ENCODE measurements around the gene RORC. TPM values are rescaled to one million over a fixed set of nuclear protein-coding genes. Genes with fewer than 3 reads are reported as not detected.
A peak's percentile ranks its signal among the peaks of the same experiment; 100 is the strongest.

Gene RORC
- polyA plus RNA-seq, 3 donors = 0.03 TPM; not detected in 2

DNA sequence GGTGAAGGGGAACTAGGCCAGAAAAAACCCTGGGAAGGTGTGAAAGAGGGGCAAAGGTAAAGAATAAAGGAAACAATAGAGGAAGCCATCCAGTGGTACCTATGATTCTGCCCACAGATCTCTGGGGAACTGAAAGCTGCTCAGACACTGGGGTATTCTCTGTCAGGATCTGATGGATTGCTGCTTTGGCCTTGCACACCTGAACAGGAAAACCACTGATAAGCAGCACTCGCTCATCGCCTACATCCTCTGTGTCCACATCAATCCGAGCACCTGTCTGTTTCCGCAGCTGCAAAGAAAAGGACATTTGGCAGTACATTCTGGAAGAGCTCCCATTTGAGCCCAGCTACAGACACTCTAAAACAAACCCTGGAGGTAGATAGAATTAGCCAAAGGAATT, 51.8 kb downstream of the RORC start:
- H3K27me3 Mint-ChIP-seq (ENCODE audit: low read depth in 3 of 3) = no peaks in the 10 kb centered on the region
- peaks cover 3% of the 10 kb centered on the region for H3K4me1 Mint-ChIP-seq
- intact Hi-C loops (cut with micrococcal nuclease) = no loop called here
- no peaks in the 10 kb centered on the region for H3K9me3 ChIP-seq (replicated peaks in 1 of 2; ENCODE audit: control insufficient read depth in 1 of 2, insufficient read depth in 1 of 2, low read length in 2 of 2)
- no peaks in the 10 kb centered on the region for H3K27me3 ChIP-seq (ENCODE audit: control insufficient read depth in 2 of 2, insufficient read depth in 2 of 2, low read length in 2 of 2)
- no peaks in the 10 kb centered on the region for H4K20me1 ChIP-seq (ENCODE audit: insufficient read depth, low read length)
- no peak overlapping the region for H3K27ac ChIP-seq (ENCODE audit: low read depth in 1 of 2, low read length in 2 of 2)
- peaks cover 16 to 17% of the 10 kb centered on the region in 2 donors for H3K36me3 Mint-ChIP-seq
- TF ChIP-seq, protein P1, sequence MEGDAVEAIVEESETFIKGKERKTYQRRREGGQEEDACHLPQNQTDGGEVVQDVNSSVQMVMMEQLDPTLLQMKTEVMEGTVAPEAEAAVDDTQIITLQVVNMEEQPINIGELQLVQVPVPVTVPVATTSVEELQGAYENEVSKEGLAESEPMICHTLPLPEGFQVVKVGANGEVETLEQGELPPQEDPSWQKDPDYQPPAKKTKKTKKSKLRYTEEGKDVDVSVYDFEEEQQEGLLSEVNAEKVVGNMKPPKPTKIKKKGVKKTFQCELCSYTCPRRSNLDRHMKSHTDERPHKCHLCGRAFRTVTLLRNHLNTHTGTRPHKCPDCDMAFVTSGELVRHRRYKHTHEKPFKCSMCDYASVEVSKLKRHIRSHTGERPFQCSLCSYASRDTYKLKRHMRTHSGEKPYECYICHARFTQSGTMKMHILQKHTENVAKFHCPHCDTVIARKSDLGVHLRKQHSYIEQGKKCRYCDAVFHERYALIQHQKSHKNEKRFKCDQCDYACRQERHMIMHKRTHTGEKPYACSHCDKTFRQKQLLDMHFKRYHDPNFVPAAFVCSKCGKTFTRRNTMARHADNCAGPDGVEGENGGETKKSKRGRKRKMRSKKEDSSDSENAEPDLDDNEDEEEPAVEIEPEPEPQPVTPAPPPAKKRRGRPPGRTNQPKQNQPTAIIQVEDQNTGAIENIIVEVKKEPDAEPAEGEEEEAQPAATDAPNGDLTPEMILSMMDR (IDR thresholded peaks at IDR 0.05) = no peak
- peak overlapping the region in 1 of 7 donors; percentile 62 for H3K27ac Mint-ChIP-seq
- no peaks in the 10 kb centered on the region for H3K79me2 ChIP-seq (ENCODE audit: insufficient read depth, low read length)
- H3K9ac ChIP-seq (ENCODE audit: insufficient read depth, low read length, poor library complexity, severe bottlenecking) = no peak overlapping the region
- WGBS (ENCODE audit: insufficient coverage) = no CpG with 5 or more reads among the region's 4 CpGs
- H3K4me3 Mint-ChIP-seq = no peak overlapping the region
- no peak for DNase-seq
- no peak overlapping the region for H2AFZ ChIP-seq (ENCODE audit: insufficient read depth, low read depth, low read length, poor library complexity, severe bottlenecking)
- H3K4me3 ChIP-seq (replicated peaks in 1 of 3; ENCODE audit: low read depth in 2 of 3, low read length in 3 of 3) = no peak overlapping the region
- peaks cover 0 to 3% (median 0%) of the 10 kb centered on the region in 7 donors for H3K9me3 Mint-ChIP-seq
- peaks cover 0 to 4% of the 10 kb centered on the region in 2 donors for H3K36me3 ChIP-seq (replicated peaks in 1 of 2; ENCODE audit: control insufficient read depth in 1 of 2, insufficient read depth in 2 of 2, low read length in 2 of 2)
- H3K4me1 ChIP-seq (ENCODE audit: control insufficient read depth in 1 of 2, insufficient read depth in 2 of 2, low read length in 2 of 2) = peaks cover 10 to 12% of the 10 kb centered on the region in 2 donors
- H3K4me2 ChIP-seq (replicated peaks; ENCODE audit: extremely low read depth, low read length, poor library complexity, severe bottlenecking) = no peak overlapping the region

DNA sequence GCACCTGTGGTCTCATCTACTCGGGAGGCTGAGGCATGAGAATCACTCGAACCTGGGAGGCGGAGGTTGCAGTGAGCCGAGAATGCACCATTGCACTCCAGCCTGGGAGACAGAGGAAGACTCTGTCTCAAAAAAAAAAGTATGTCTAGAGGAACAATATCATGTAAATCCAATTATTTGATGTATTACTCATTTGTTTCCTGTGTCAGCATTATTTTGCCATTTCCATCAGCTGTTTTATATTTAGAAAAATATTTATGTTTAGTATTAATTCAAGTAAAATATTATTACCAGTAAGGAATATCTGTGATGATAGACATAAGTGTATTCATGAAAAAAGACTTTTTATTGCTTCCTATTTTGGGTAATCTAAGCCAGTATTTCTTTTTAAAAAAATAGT, 54.3 kb downstream of the RORC start:
- H4K20me1 ChIP-seq (ENCODE audit: insufficient read depth, low read length) = no peaks in the 10 kb centered on the region
- Mint-ChIP-seq H3K36me3 (peaks cover 19 to 21% of the 10 kb centered on the region in 2 donors), H3K4me3 (no peak overlapping the region), H3K9me3 (peaks cover 0 to 3% (median 0%) of the 10 kb centered on the region in 7 donors), H3K27ac (no peak overlapping the region), H3K4me1 (peaks cover 3% of the 10 kb centered on the region), H3K27me3 (ENCODE audit: low read depth in 3 of 3) (peaks cover 0 to 3% (median 0%) of the 10 kb centered on the region in 3 donors)
- no peak overlapping the region for H3K9ac ChIP-seq (ENCODE audit: insufficient read depth, low read length, poor library complexity, severe bottlenecking)
- 93% methylated on average over 3 of the region's 4 CpGs for WGBS (ENCODE audit: insufficient coverage)
- H3K4me1 ChIP-seq (ENCODE audit: control insufficient read depth in 1 of 2, insufficient read depth in 2 of 2, low read length in 2 of 2) = no peaks in the 10 kb centered on the region
- H3K27ac ChIP-seq (ENCODE audit: low read depth in 1 of 2, low read length in 2 of 2) = no peak overlapping the region
- H3K9me3 ChIP-seq (replicated peaks in 1 of 2; ENCODE audit: control insufficient read depth in 1 of 2, insufficient read depth in 1 of 2, low read length in 2 of 2) = no peaks in the 10 kb centered on the region
- H3K4me2 ChIP-seq (replicated peaks; ENCODE audit: extremely low read depth, low read length, poor library complexity, severe bottlenecking) = no peak overlapping the region
- no peak overlapping the region for H2AFZ ChIP-seq (ENCODE audit: insufficient read depth, low read depth, low read length, poor library complexity, severe bottlenecking)
- no peak for DNase-seq
- H3K4me3 ChIP-seq (replicated peaks in 1 of 3; ENCODE audit: low read depth in 2 of 3, low read length in 3 of 3) = no peak overlapping the region
- TF ChIP-seq, protein P1 (IDR thresholded peaks at IDR 0.05) = no peak
- intact Hi-C loops (cut with micrococcal nuclease) = no loop called here
- no peaks in the 10 kb centered on the region for H3K27me3 ChIP-seq (ENCODE audit: control insufficient read depth in 2 of 2, insufficient read depth in 2 of 2, low read length in 2 of 2)
- no peaks in the 10 kb centered on the region for H3K79me2 ChIP-seq (ENCODE audit: insufficient read depth, low read length)
- H3K36me3 ChIP-seq (replicated peaks in 1 of 2; ENCODE audit: control insufficient read depth in 1 of 2, insufficient read depth in 2 of 2, low read length in 2 of 2) = peaks cover 0 to 4% of the 10 kb centered on the region in 2 donors
